K562 (cell line): ENCODE measurements around the gene DBF4B. TPM values are rescaled to one million over a fixed set of nuclear protein-coding genes. Genes with fewer than 3 reads are reported as not detected.

ENCODE experiments used
- ATAC-seq: fragments of 200-7000 bp; cut with Tn5 transposase; 3 replicates; pipeline ENCODE4 v1.9.1; 2020; ENCODE audit warnings: moderate library complexity
- BruUV-seq: library from RNA; stranded (reverse); fragments of 400-500 nt; replicated peaks from 2 replicates; lab custom pipeline; 2021; lab: Mats Ljungman, UMichigan
- CTCF ChIA-PET: fragments of 300-600 bp; formaldehyde crosslinking; extraction: SDS; loops from one replicate; lab custom pipeline; 2021; ENCODE audit warnings: low intra/inter-chr PET ratio; lab: Yijun Ruan, JAX
- POLR2A ChIA-PET: fragments of 300-600, 350-650 bp; sonication (Branson Sonifier 250); formaldehyde crosslinking; extraction: SDS; loops from one replicate; lab custom pipeline; 2021; ENCODE audit warnings: antibody characterized with exemption, inconsistent platforms; lab: Yijun Ruan, JAX
- DNase-seq, 4 experiments: peaks; one replicate each; pipeline versions ENCODE4 v3.0.0 to v3.0.0-alpha.2; 2011 to 2018; ENCODE audit warnings: low spot score in 3 of 4, mixed read lengths in 3 of 4; ENCODE audit errors: extremely low read depth in 1 of 4
- FAIRE-seq: peaks from 2 replicates; lab custom pipeline; 2011; peaks lifted over from hg19 to GRCh38; lab: Jason Lieb, UNC
- H2AFZ ChIP-seq: 2 replicates; pipeline ENCODE4 v1.6.0; 2011; ENCODE audit warnings: low read depth, low read length, control low read depth, inconsistent platforms
- H3K27ac ChIP-seq: fragments of 200-600 bp; 3 replicates; pipeline ENCODE4 v1.8.0; 2011; ENCODE audit warnings: low read depth, mild to moderate bottlenecking, control low read depth, inconsistent platforms, low read length, moderate library complexity, mixed read lengths; ENCODE audit errors: extremely low read depth
- H3K27me3 ChIP-seq, 2 experiments: fragments of 300-600 bp in 1 of 2; 2 replicates in 1 of 2; 3 replicates in 1 of 2; pipeline versions ENCODE4 v1.6.0 to v1.8.0; 2011; ENCODE audit warnings: inconsistent platforms in 2 of 2, low read length in 2 of 2, mild to moderate bottlenecking in 1 of 2, mixed read lengths in 1 of 2, moderate library complexity in 1 of 2; ENCODE audit not compliant: control insufficient read depth in 2 of 2, insufficient read depth in 2 of 2
- H3K36me3 ChIP-seq: fragments of 300-600 bp; 3 replicates; pipeline ENCODE4 v1.8.0; 2011; ENCODE audit warnings: mild to moderate bottlenecking, low read length, inconsistent platforms; ENCODE audit not compliant: control insufficient read depth, insufficient read depth
- H3K4me1 ChIP-seq, 2 experiments: fragments of 200-600 bp in 1 of 2; replicated peaks in 1 of 2; 2 replicates in 1 of 2; 3 replicates in 1 of 2; pipeline versions ENCODE4 v1.5.1 to v1.8.0; 2011; ENCODE audit warnings: inconsistent platforms in 2 of 2, low read length in 2 of 2, mild to moderate bottlenecking in 1 of 2, mixed read lengths in 1 of 2, moderate library complexity in 1 of 2; ENCODE audit not compliant: control insufficient read depth in 2 of 2, insufficient read depth in 2 of 2
- H3K4me2 ChIP-seq: 2 replicates; pipeline ENCODE4 v1.6.1; 2011; ENCODE audit warnings: low read length, control low read depth, inconsistent platforms, mixed read lengths; ENCODE audit not compliant: insufficient read depth
- H3K4me3 ChIP-seq: fragments of 200-600 bp; sonication (generic), shearing (Covaris generic); 2 replicates; pipeline ENCODE4 v1.5.1; 2016; ENCODE audit warnings: control low read depth, inconsistent platforms
- H3K79me2 ChIP-seq: fragments of 200-600 bp; 3 replicates; pipeline ENCODE4 v1.8.0; 2011; ENCODE audit warnings: low read length, inconsistent platforms; ENCODE audit not compliant: control insufficient read depth, insufficient read depth
- H3K9ac ChIP-seq, 2 experiments: 2 replicates each; pipeline versions ENCODE4 v1.6.0 to v1.6.1; 2011; ENCODE audit warnings: low read depth in 2 of 2, low read length in 2 of 2, control low read depth in 1 of 2, inconsistent platforms in 1 of 2, mild to moderate bottlenecking in 1 of 2, mixed read lengths in 1 of 2; ENCODE audit not compliant: insufficient read depth in 1 of 2
- H3K9me1 ChIP-seq: one replicate; pipeline ENCODE4 v1.6.0; 2011; ENCODE audit warnings: inconsistent platforms, mild to moderate bottlenecking, low read length, moderate library complexity; ENCODE audit not compliant: control insufficient read depth, insufficient read depth
- H3K9me3 ChIP-seq: replicated peaks from 2 replicates; pipeline ENCODE4 v1.5.1; 2011; ENCODE audit warnings: low read depth, low read length, inconsistent platforms; ENCODE audit not compliant: control insufficient read depth, insufficient read depth
- H4K20me1 ChIP-seq: replicated peaks from 2 replicates; pipeline ENCODE4 v1.6.1; 2011; ENCODE audit warnings: low read length, inconsistent platforms, mixed read lengths; ENCODE audit not compliant: control insufficient read depth, insufficient read depth
- ASH1L ChIP-seq: fragments of 450-650 bp; IDR thresholded peaks from 2 replicates; pipeline ENCODE4 v1.6.1; 2018; ENCODE audit warnings: borderline replicate concordance, mild to moderate bottlenecking, low read depth; ENCODE audit not compliant: partially characterized antibody
- BCOR ChIP-seq: fragments of 450-650 bp; IDR thresholded peaks from 2 replicates; pipeline ENCODE4 v1.6.1; 2016
- CCNT2 ChIP-seq: IDR thresholded peaks from 2 replicates; pipeline ENCODE4 v1.6.1; 2011; ENCODE audit warnings: borderline replicate concordance, low read depth, mild to moderate bottlenecking, moderate library complexity, mixed read lengths, low read length; ENCODE audit not compliant: insufficient read length; ENCODE audit errors: extremely low read depth
- CREB1 ChIP-seq, 2 experiments: sonication (generic) in 1 of 2; formaldehyde crosslinking in 1 of 2; IDR thresholded peaks; 2 replicates each; pipeline versions ENCODE4 v1.6.1 to v1.8.0; 2012 to 2022; ENCODE audit warnings: inconsistent platforms in 1 of 2, mild to moderate bottlenecking in 1 of 2, missing genetic modification reagents in 1 of 2, moderate library complexity in 1 of 2
- DDX20 ChIP-seq: fragments of 450-650 bp; IDR thresholded peaks from 2 replicates; pipeline ENCODE4 v1.6.1; 2016; ENCODE audit warnings: missing genetic modification characterization, low read depth, mild to moderate bottlenecking, missing compliant biosample characterization, moderate library complexity
- FOSL1 ChIP-seq: fragments of 200-800 bp; sonication (Bioruptor generic); conservative IDR thresholded peaks from 2 replicates; pipeline ENCODE4 v1.6.1; 2016; ENCODE audit warnings: missing genetic modification characterization, missing compliant biosample characterization
- MCM7 ChIP-seq, 2 experiments: fragments of 450-650 bp; IDR thresholded peaks; 2 replicates each; pipeline ENCODE4 v1.6.1; 2016 to 2018
- POLR2AphosphoS5 ChIP-seq: IDR thresholded peaks from 2 replicates; pipeline ENCODE4 v1.6.1; 2011; ENCODE audit warnings: mild to moderate bottlenecking, low read depth, low read length, moderate library complexity; ENCODE audit not compliant: control insufficient read depth, insufficient read depth
- RNF2 ChIP-seq: sonication (generic); IDR thresholded peaks from 2 replicates; pipeline ENCODE4 v1.6.1; 2016
- SP2 ChIP-seq: IDR thresholded peaks from 2 replicates; pipeline ENCODE4 v1.6.1; 2011; ENCODE audit warnings: mild to moderate bottlenecking, low read depth, low read length, moderate library complexity; ENCODE audit not compliant: poor library complexity, severe bottlenecking; ENCODE audit errors: extremely low read depth
- STAT5A ChIP-seq: IDR thresholded peaks from 2 replicates; pipeline ENCODE4 v1.6.1; 2012; ENCODE audit warnings: low read length, inconsistent platforms, borderline replicate concordance
- SUPT5H ChIP-seq: fragments of 450-650 bp; IDR thresholded peaks from 2 replicates; pipeline ENCODE4 v1.6.1; 2016
- ZC3H4 ChIP-seq: sonication (generic); formaldehyde crosslinking; IDR thresholded peaks from 2 replicates; pipeline ENCODE4 v1.9.0; 2021; ENCODE audit warnings: missing genetic modification reagents, borderline replicate concordance
- ZNF165 ChIP-seq: fragments of 250-450 bp; sonication (Bioruptor Pico); IDR thresholded peaks from 2 replicates; pipeline ENCODE4 v1.4.0; 2020; ENCODE audit warnings: borderline replicate concordance
- ZNF217 ChIP-seq: sonication (generic); formaldehyde crosslinking; IDR thresholded peaks from 2 replicates; pipeline ENCODE4 v1.8.0; 2022; ENCODE audit warnings: mild to moderate bottlenecking, missing genetic modification reagents
- ZNF232 ChIP-seq: sonication (generic); formaldehyde crosslinking; IDR thresholded peaks from 2 replicates; pipeline ENCODE4 v1.8.0; 2022; ENCODE audit warnings: mild to moderate bottlenecking, missing genetic modification reagents
- ZNF354B ChIP-seq: fragments of 250-450 bp; sonication (Bioruptor Pico); IDR thresholded peaks from 2 replicates; pipeline ENCODE4 v1.4.0; 2020
- ZNF589 ChIP-seq: fragments of 200-800 bp; sonication (Bioruptor generic); IDR thresholded peaks from 2 replicates; pipeline ENCODE4 v1.6.1; 2016; ENCODE audit warnings: low read depth, missing genetic modification characterization, missing compliant biosample characterization
- WGBS: fragments of 100-300 bp; shearing (Covaris generic); methylation state at CpG from one replicate; pipeline ENCODE4 v1.1.6; 2016; ENCODE audit warnings: low coverage, mixed read lengths; ENCODE audit not compliant: insufficient coverage; ENCODE audit errors: missing lambda C conversion rate; 5-methylcytosine and 5-hydroxymethylcytosine counted together
- in situ Hi-C: fragments of 300-500 bp; cut with MboI; formaldehyde crosslinking; loops from 4 replicates; pipeline ENCODE4 v1.15.0; 2018; ENCODE audit warnings: inconsistent platforms, mixed read lengths
- intact Hi-C: fragments of 100-400 bp; cut with micrococcal nuclease; formaldehyde crosslinking; loops from 2 replicates; pipeline ENCODE4 v1.14.2; 2022
- polyA plus RNA-seq, 8 experiments: library from polyadenylated mRNA; depleted of rRNA in 4 of 8; stranded (reverse) in 5 of 8; unstranded in 3 of 8; fragments of >200 nt; fragmentation: Nextera tagmentation in 2 of 8; fragmentation: Illumina TruSeq in 1 of 8; extraction: Ambion mirVana in 2 of 8; extraction: Trizol in 1 of 8; gene quantifications; 2 replicates each; pipeline versions ENCODE4 v1.2.1 to v1.2.3, GENCODE V29; 2011 to 2014; ENCODE audit warnings: inconsistent platforms in 1 of 8, missing spikeins in 1 of 8
- total RNA-seq, 7 experiments: library from RNA; depleted of rRNA in 6 of 7; stranded (reverse); fragments of >200 nt in 6 of 7; fragmentation: Illumina TruSeq in 2 of 7; extraction: Trizol in 2 of 7; gene quantifications; 2 replicates each; pipeline versions ENCODE4 v1.2.1 to v1.2.3, GENCODE V29; 2011 to 2021; ENCODE audit warnings: low replicate concordance in 1 of 7
- TF ChIP-seq, protein P1 (sequence below): sonication (generic); formaldehyde crosslinking; IDR thresholded peaks from 2 replicates; pipeline ENCODE4 v1.8.0; 2023; ENCODE audit warnings: mild to moderate bottlenecking, missing genetic modification reagents
- TF ChIP-seq, protein P2 (sequence below), 2 experiments: IDR thresholded peaks; 2 replicates each; pipeline ENCODE4 v1.6.1; 2011; ENCODE audit warnings: borderline replicate concordance in 1 of 2, control low read depth in 1 of 2, low read depth in 1 of 2, low read length in 1 of 2, mild to moderate bottlenecking in 1 of 2, mixed read lengths in 1 of 2, moderate library complexity in 1 of 2; ENCODE audit not compliant: insufficient read depth in 1 of 2, insufficient read length in 1 of 2, poor library complexity in 1 of 2, severe bottlenecking in 1 of 2; ENCODE audit errors: extremely low read depth in 1 of 2

DBF4B gene
- total and polyA plus RNA-seq, 9 of the 15 experiments (the other 6 are each of a cell fraction or from before 2014, with no cell fraction given) = 2.5 to 26.9 (median 14.6) TPM

DNA sequence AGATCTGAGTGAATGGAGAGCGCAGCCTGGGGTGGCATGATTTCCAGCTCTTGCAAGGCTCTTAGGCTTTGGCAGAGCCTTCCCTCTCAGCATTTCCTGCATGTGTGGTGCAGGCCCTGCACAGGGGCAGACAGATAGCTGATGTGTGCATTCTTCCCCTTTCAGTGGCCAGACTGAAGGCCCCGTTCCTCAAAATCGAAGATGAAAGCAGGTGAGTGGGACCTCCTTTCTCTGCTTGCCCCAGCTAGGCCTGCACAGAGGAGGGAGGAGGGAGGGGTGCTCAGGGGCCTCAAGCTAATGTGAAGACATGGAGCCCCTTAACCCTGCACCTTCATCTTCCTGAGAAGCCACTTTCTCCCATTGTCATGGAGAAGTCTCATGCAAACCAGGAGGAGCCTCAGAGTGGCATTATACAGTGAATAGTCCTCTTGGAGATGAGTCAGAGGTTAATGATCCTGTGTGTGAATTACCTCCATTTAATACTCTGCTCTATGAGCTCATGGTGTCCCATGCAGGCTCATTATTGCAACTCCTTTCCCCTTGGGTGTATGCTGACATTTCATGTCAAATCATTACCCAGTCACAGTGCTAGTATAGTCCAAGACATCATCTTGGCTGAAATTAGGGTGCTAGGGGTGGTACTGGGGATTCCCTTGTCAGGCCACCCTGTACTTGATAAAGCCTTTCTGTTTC is 29.9 kb downstream of the DBF4B start:
- ATAC-seq = no peak
- H3K9me3 ChIP-seq = no peaks in the 10 kb centered on the region
- peaks cover 48% of the 10 kb centered on the region; the same call in 2 of the 3 replicates for H3K36me3 ChIP-seq
- H3K4me1 ChIP-seq = no peaks in the 10 kb centered on the region
- CTCF ChIA-PET = no interaction called here
- no peak overlapping the region for H3K27ac ChIP-seq
- BruUV-seq = no TSS peak
- TF ChIP-seq DDX20 (tag) (no peak), SUPT5H (no peak), ZNF232 (no peak), BCOR (no peak), ZNF217 (no peak), CCNT2 (no peak), ASH1L (no peak), ZNF165 (CRISPR knock-in tag) (no peak), POLR2AphosphoS5 (no peak), ZC3H4 (no peak), RNF2 (no peak), SP2 (no peak), ZNF589 (CRISPR knock-in tag) (no peak), CREB1 (IDR thresholded peaks at IDR 0.05) (no peak), CREB1 (CRISPR knock-in tag; IDR thresholded peaks at IDR 0.05) (no peak), ZNF354B (CRISPR knock-in tag) (no peak), MCM7 (IDR thresholded peaks at IDR 0.05) (no peak), STAT5A (no peak), FOSL1 (tag) (no peak)
- TF ChIP-seq, protein P1, sequence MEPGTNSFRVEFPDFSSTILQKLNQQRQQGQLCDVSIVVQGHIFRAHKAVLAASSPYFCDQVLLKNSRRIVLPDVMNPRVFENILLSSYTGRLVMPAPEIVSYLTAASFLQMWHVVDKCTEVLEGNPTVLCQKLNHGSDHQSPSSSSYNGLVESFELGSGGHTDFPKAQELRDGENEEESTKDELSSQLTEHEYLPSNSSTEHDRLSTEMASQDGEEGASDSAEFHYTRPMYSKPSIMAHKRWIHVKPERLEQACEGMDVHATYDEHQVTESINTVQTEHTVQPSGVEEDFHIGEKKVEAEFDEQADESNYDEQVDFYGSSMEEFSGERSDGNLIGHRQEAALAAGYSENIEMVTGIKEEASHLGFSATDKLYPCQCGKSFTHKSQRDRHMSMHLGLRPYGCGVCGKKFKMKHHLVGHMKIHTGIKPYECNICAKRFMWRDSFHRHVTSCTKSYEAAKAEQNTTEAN = no peak
- TF ChIP-seq, protein P2, sequence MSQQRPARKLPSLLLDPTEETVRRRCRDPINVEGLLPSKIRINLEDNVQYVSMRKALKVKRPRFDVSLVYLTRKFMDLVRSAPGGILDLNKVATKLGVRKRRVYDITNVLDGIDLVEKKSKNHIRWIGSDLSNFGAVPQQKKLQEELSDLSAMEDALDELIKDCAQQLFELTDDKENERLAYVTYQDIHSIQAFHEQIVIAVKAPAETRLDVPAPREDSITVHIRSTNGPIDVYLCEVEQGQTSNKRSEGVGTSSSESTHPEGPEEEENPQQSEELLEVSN (IDR thresholded peaks at IDR 0.05; ENCODE audit: borderline replicate concordance in 1 of 2, extremely low read depth in 1 of 2, insufficient read depth in 1 of 2, insufficient read length in 1 of 2, low read depth in 1 of 2, low read length in 1 of 2, poor library complexity in 1 of 2, severe bottlenecking in 1 of 2) = no peak
- FAIRE-seq = no peak
- no peaks in the 10 kb centered on the region for H4K20me1 ChIP-seq
- in situ Hi-C loops = no loop called here
- H3K4me2 ChIP-seq = no peak overlapping the region
- H3K9me1 ChIP-seq = no peaks in the 10 kb centered on the region
- no peak overlapping the region for H2AFZ ChIP-seq
- no peak for DNase-seq
- POLR2A ChIA-PET = interaction anchor here (0.6 to 0.8 kb wide), 3 partner anchors 44 to 342 kb away, joined by 3 to 4 read pairs (median 3); no protein-coding TSS in a partner anchor
- no peak overlapping the region for H3K9ac ChIP-seq
- 81% methylated on average over 3 of the region's 3 CpGs for WGBS
- no peaks in the 10 kb centered on the region for H3K27me3 ChIP-seq
- intact Hi-C loops = no loop called here
- H3K79me2 ChIP-seq = no peaks in the 10 kb centered on the region
- H3K4me3 ChIP-seq = no peak overlapping the region
